Measurements from ENCODE around the gene MVB12B.

GRCh38 chr9:126297661-126298060 lies 29.0 kb upstream of the MVB12B start:
- TF ChIP-seq POLR2AphosphoS5 (IDR thresholded peaks at IDR 0.05) (no peak), POLR2A (IDR thresholded peaks at IDR 0.05) (no peak), CTCF (IDR thresholded peaks at IDR 0.05) (no peak), EP300 (IDR thresholded peaks at IDR 0.05) (no peak)
